IMR-90 (cell line): ENCODE data around the gene TEX48. TPM values are rescaled to one million over a fixed set of nuclear protein-coding genes. Genes with fewer than 3 reads are reported as not detected.

ENCODE experiments used
- ATAC-seq: fragments of 200-7000 bp; cut with Tn5 transposase; 2 replicates; pipeline ENCODE4 v1.9.1; 2020; ENCODE audit warnings: low read depth, mild to moderate bottlenecking, moderate library complexity
- BruUV-seq: library from RNA; stranded (reverse); fragments of 400-500 nt; replicated peaks from 2 replicates; lab custom pipeline; 2021; lab: Mats Ljungman, UMichigan
- CTCF ChIA-PET: fragments of 300-600 bp; formaldehyde crosslinking; extraction: SDS; loops from one replicate; lab custom pipeline; 2021; ENCODE audit warnings: antibody characterized with exemption; lab: Yijun Ruan, JAX
- POLR2A ChIA-PET: fragments of 300-600 bp; sonication (Branson Sonifier 250); formaldehyde crosslinking; loops from one replicate; lab custom pipeline; 2022; ENCODE audit warnings: antibody characterized with exemption; ENCODE audit not compliant: unreplicated experiment; lab: Charles Lee
- DNase-seq: peaks from one replicate; pipeline ENCODE4 v3.0.0; 2013
- H2AFZ ChIP-seq: replicated peaks from 2 replicates; pipeline ENCODE3; 2013; ENCODE audit warnings: low read length, mild to moderate bottlenecking; ENCODE audit not compliant: poor library complexity
- H2AK5ac ChIP-seq: 2 replicates; pipeline ENCODE4 v1.6.1; 2013; ENCODE audit warnings: low read depth, low read length, inconsistent platforms
- H2AK9ac ChIP-seq: replicated peaks from 2 replicates; pipeline ENCODE3; 2013; ENCODE audit warnings: mild to moderate bottlenecking, low read depth, low read length, moderate library complexity; ENCODE audit not compliant: poor library complexity
- H2BK120ac ChIP-seq: 2 replicates; pipeline ENCODE4 v1.6.1; 2013; ENCODE audit warnings: low read depth, low read length, inconsistent platforms
- H2BK15ac ChIP-seq: 3 replicates; pipeline ENCODE4 v1.6.1; 2013; ENCODE audit warnings: low read depth, low read length, inconsistent platforms
- H2BK20ac ChIP-seq: 2 replicates; pipeline ENCODE4 v1.6.1; 2013; ENCODE audit warnings: low read depth, mild to moderate bottlenecking, inconsistent platforms, low read length, moderate library complexity
- H2BK5ac ChIP-seq: 2 replicates; pipeline ENCODE4 v1.6.1; 2013; ENCODE audit warnings: mild to moderate bottlenecking, low read depth, low read length, inconsistent platforms; ENCODE audit not compliant: poor library complexity, severe bottlenecking
- H3K14ac ChIP-seq: replicated peaks from 2 replicates; pipeline ENCODE4 v1.6.1; 2013; ENCODE audit warnings: low read depth, low read length, inconsistent platforms
- H3K18ac ChIP-seq: 2 replicates; pipeline ENCODE4 v1.6.1; 2013; ENCODE audit warnings: low read depth, low read length, control low read depth
- H3K23ac ChIP-seq: 2 replicates; pipeline ENCODE4 v1.6.1; 2013; ENCODE audit warnings: low read depth, low read length, inconsistent platforms
- H3K27ac ChIP-seq: 2 replicates; pipeline ENCODE4 v1.5.1; 2013; ENCODE audit warnings: mild to moderate bottlenecking, control low read depth, low read length; ENCODE audit not compliant: insufficient read depth
- H3K27me3 ChIP-seq: 2 replicates; pipeline ENCODE4 v1.6.1; 2013; ENCODE audit warnings: low read length; ENCODE audit not compliant: control insufficient read depth, insufficient read depth
- H3K36me3 ChIP-seq: 2 replicates; pipeline ENCODE4 v1.6.1; 2013; ENCODE audit warnings: low read length, mixed read lengths; ENCODE audit not compliant: control insufficient read depth, insufficient read depth
- H3K4ac ChIP-seq: 2 replicates; pipeline ENCODE4 v1.6.1; 2013; ENCODE audit warnings: low read depth, low read length, inconsistent platforms
- H3K4me1 ChIP-seq: 2 replicates; pipeline ENCODE4 v1.6.1; 2013; ENCODE audit warnings: low read length, mixed read lengths; ENCODE audit not compliant: control insufficient read depth, insufficient read depth
- H3K4me2 ChIP-seq: 2 replicates; pipeline ENCODE4 v1.6.1; 2013; ENCODE audit warnings: low read depth, mild to moderate bottlenecking, control low read depth, low read length, moderate library complexity
- H3K4me3 ChIP-seq: 2 replicates; pipeline ENCODE4 v1.5.1; 2013; ENCODE audit warnings: low read depth, mild to moderate bottlenecking, control low read depth, low read length, moderate library complexity; ENCODE audit not compliant: insufficient read depth
- H3K56ac ChIP-seq: 2 replicates; pipeline ENCODE4 v1.6.1; 2013; ENCODE audit warnings: low read length, inconsistent platforms; ENCODE audit not compliant: insufficient read depth; ENCODE audit errors: extremely low read depth
- H3K79me1 ChIP-seq, 2 experiments: 2 replicates each; pipeline ENCODE4 v1.6.1; 2013; ENCODE audit warnings: low read length in 2 of 2, inconsistent platforms in 1 of 2, low read depth in 1 of 2
- H3K9ac ChIP-seq: 2 replicates; pipeline ENCODE4 v1.6.1; 2013; ENCODE audit warnings: low read depth, low read length, control low read depth
- H3K9me1 ChIP-seq: 2 replicates; pipeline ENCODE4 v1.6.1; 2013; ENCODE audit warnings: low read length, inconsistent platforms; ENCODE audit not compliant: insufficient read depth
- H3K9me3 ChIP-seq: 2 replicates; pipeline ENCODE4 v1.6.1; 2013; ENCODE audit warnings: low read length; ENCODE audit not compliant: control insufficient read depth, insufficient read depth
- H4K20me1 ChIP-seq: 2 replicates; pipeline ENCODE4 v1.6.1; 2013; ENCODE audit warnings: low read length, inconsistent platforms; ENCODE audit not compliant: insufficient read depth
- H4K5ac ChIP-seq: 2 replicates; pipeline ENCODE4 v1.6.1; 2013; ENCODE audit warnings: mild to moderate bottlenecking, low read depth, low read length, control low read depth
- H4K8ac ChIP-seq, 2 experiments: 2 replicates each; pipeline ENCODE4 v1.6.1; 2013; ENCODE audit warnings: low read depth in 2 of 2, low read length in 2 of 2, control low read depth in 1 of 2, inconsistent platforms in 1 of 2
- H4K91ac ChIP-seq: 2 replicates; pipeline ENCODE4 v1.6.1; 2013; ENCODE audit warnings: low read depth, low read length, inconsistent platforms; ENCODE audit not compliant: insufficient read depth
- BHLHE40 ChIP-seq: fragments of 150-350 bp; IDR thresholded peaks from 2 replicates; pipeline ENCODE4 v1.6.1; 2016; ENCODE audit warnings: mild to moderate bottlenecking, low read depth, low read length
- MAFK ChIP-seq: IDR thresholded peaks from 2 replicates; pipeline ENCODE4 v1.6.1; 2012; ENCODE audit warnings: low read depth, low read length, improper control_type of control experiment
- POLR2A ChIP-seq: IDR thresholded peaks from 2 replicates; pipeline ENCODE4 v1.6.1; 2012; ENCODE audit warnings: mild to moderate bottlenecking, low read depth, low read length
- RAD21 ChIP-seq: IDR thresholded peaks from 2 replicates; pipeline ENCODE4 v1.6.1; 2012; ENCODE audit warnings: low read length, improper control_type of control experiment
- RFX5 ChIP-seq: IDR thresholded peaks from 2 replicates; pipeline ENCODE4 v1.8.0; 2012; ENCODE audit warnings: low read depth, mild to moderate bottlenecking, low read length, moderate library complexity
- SMC3 ChIP-seq: fragments of 150-350 bp; IDR thresholded peaks from 2 replicates; pipeline ENCODE4 v1.6.1; 2016; ENCODE audit warnings: low read depth, mild to moderate bottlenecking, antibody characterized with exemption, low read length, moderate library complexity
- WGBS, 2 experiments: methylation state at CpG; one replicate each; pipeline versions ENCODE4 v1.1.5 to v1.1.7; 2013; ENCODE audit warnings: missing lambda C conversion rate in 2 of 2; ENCODE audit not compliant: insufficient read length in 1 of 2; ENCODE audit errors: extremely low coverage in 2 of 2; 5-methylcytosine and 5-hydroxymethylcytosine counted together
- dilution Hi-C: fragments of 300-500 bp; cut with HindIII; formaldehyde crosslinking; loops from one replicate; pipeline ENCODE4 v1.14.3; 2018; ENCODE audit warnings: low sequenced_read_pairs; ENCODE audit not compliant: unreplicated experiment
- in situ Hi-C: fragments of 300-500 bp; cut with MboI; formaldehyde crosslinking; loops from 3 replicates; pipeline ENCODE4 v1.14.3; 2019; ENCODE audit warnings: low sequenced_read_pairs, inconsistent platforms, mixed read lengths
- intact Hi-C: fragments of 100-400 bp; cut with micrococcal nuclease; formaldehyde crosslinking; loops from 2 replicates; pipeline ENCODE4 v1.10.0; 2022
- polyA plus RNA-seq, 3 experiments: library from polyadenylated mRNA; depleted of rRNA; stranded (reverse); fragments of >200 nt; gene quantifications; 2 replicates each; pipeline ENCODE4 v1.2.3, GENCODE V29; 2012; ENCODE audit warnings: low replicate concordance in 1 of 3
- total RNA-seq: library from RNA; depleted of rRNA; stranded (reverse); fragments of >200 nt; gene quantifications from 2 replicates; pipeline ENCODE4 v1.2.3, GENCODE V29; 2012
- TF ChIP-seq, protein P1 (sequence below): conservative IDR thresholded peaks from 2 replicates; pipeline ENCODE4 v1.5.1; 2012; ENCODE audit warnings: mild to moderate bottlenecking, low read depth, low read length, improper control_type of control experiment

Gene TEX48
- total and polyA plus RNA-seq, 2 of the 4 experiments (the other 2 are of a cell fraction) = not detected

GRCh38 chr9:114653556-114654159 is 28.3 kb downstream of the TEX48 start:
- POLR2A ChIA-PET = interaction anchor here (0.5 kb wide), 1 partner anchor 47 kb away, joined by 3 read pairs; no protein-coding TSS in a partner anchor

More at GRCh38 chr9:114653556-114654159, 28.3 kb downstream of the TEX48 start:
- no peak overlapping the region for H2BK15ac ChIP-seq
- no peak overlapping the region for H2AK5ac ChIP-seq
- no peak overlapping the region for H4K91ac ChIP-seq
- ATAC-seq = peak; percentile 98
- no peak overlapping the region for H3K56ac ChIP-seq
- BruUV-seq = no TSS peak
- dilution Hi-C loops = no loop called here
- H2AK9ac ChIP-seq = peak overlapping the region; percentile 10
- no peak overlapping the region for H3K14ac ChIP-seq
- no peaks in the 10 kb centered on the region for H3K9me3 ChIP-seq
- no peak overlapping the region for H3K27ac ChIP-seq
- no peak overlapping the region for H4K5ac ChIP-seq
- TF ChIP-seq RFX5 (no peak), RAD21 (peak; percentile 98), POLR2A (peak; percentile 54; the same call in 1 of the 2 replicates), SMC3 (peak; percentile 99), BHLHE40 (no peak), MAFK (no peak)
- TF ChIP-seq, protein P1, sequence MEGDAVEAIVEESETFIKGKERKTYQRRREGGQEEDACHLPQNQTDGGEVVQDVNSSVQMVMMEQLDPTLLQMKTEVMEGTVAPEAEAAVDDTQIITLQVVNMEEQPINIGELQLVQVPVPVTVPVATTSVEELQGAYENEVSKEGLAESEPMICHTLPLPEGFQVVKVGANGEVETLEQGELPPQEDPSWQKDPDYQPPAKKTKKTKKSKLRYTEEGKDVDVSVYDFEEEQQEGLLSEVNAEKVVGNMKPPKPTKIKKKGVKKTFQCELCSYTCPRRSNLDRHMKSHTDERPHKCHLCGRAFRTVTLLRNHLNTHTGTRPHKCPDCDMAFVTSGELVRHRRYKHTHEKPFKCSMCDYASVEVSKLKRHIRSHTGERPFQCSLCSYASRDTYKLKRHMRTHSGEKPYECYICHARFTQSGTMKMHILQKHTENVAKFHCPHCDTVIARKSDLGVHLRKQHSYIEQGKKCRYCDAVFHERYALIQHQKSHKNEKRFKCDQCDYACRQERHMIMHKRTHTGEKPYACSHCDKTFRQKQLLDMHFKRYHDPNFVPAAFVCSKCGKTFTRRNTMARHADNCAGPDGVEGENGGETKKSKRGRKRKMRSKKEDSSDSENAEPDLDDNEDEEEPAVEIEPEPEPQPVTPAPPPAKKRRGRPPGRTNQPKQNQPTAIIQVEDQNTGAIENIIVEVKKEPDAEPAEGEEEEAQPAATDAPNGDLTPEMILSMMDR = peak; percentile 98
- H3K4me1 ChIP-seq = peaks cover 4% of the 10 kb centered on the region
- H3K4ac ChIP-seq = no peak overlapping the region
- no peak overlapping the region for H3K18ac ChIP-seq
- in situ Hi-C loops = loop anchor here (5.0 kb wide), 1 partner anchor 166 kb away; no protein-coding TSS in a partner anchor
- H2BK20ac ChIP-seq = no peak overlapping the region
- no peak overlapping the region for H3K4me2 ChIP-seq
- H3K23ac ChIP-seq = no peak overlapping the region
- no peak overlapping the region for H3K9ac ChIP-seq
- intact Hi-C loops = loop anchor here (1.0 to 5.0 kb wide), 4 partner anchors 146 to 248 kb away; partner anchors contain the start of gene WHRN
- DNase-seq = peak; percentile 79
- no peak overlapping the region for H2BK5ac ChIP-seq
- peak overlapping the region in 1 of 2 experiments; percentile 75; a peak in 1 of 4 replicates for H4K8ac ChIP-seq
- peak overlapping the region; percentile 79 for H2AFZ ChIP-seq
- no CpG with 5 or more reads among the region's 6 CpGs for WGBS, 2 experiments
- no peaks in the 10 kb centered on the region for H3K79me1 ChIP-seq
- no peak overlapping the region for H2BK120ac ChIP-seq
- CTCF ChIA-PET = interaction anchor here (0.6 to 2.8 kb wide), 36 partner anchors 8 to 571 kb away, joined by 3 to 27 read pairs (median 3); no protein-coding TSS in a partner anchor
- no peaks in the 10 kb centered on the region for H3K9me1 ChIP-seq
- H3K27me3 ChIP-seq = no peaks in the 10 kb centered on the region
- no peak overlapping the region for H3K4me3 ChIP-seq
- H4K20me1 ChIP-seq = no peaks in the 10 kb centered on the region; the same call in 1 of the 2 replicates
- H3K36me3 ChIP-seq = no peaks in the 10 kb centered on the region
